IMR-90 (cell line): Measurements from ENCODE around the gene DVL2.

Experiments
- FOS ChIP-seq: fragments of 150-350 bp; IDR thresholded peaks from 2 replicates; pipeline ENCODE4 v1.6.1; 2016; ENCODE audit warnings: low read depth, low read length
- RCOR1 ChIP-seq: IDR thresholded peaks from 2 replicates; pipeline ENCODE4 v1.6.1; 2012; ENCODE audit warnings: mild to moderate bottlenecking, low read length, improper control_type of control experiment; ENCODE audit not compliant: insufficient replicate concordance
- RFX5 ChIP-seq: IDR thresholded peaks from 2 replicates; pipeline ENCODE4 v1.8.0; 2012; ENCODE audit warnings: low read depth, mild to moderate bottlenecking, low read length, moderate library complexity
- TF ChIP-seq, protein P1 (sequence below): conservative IDR thresholded peaks from 2 replicates; pipeline ENCODE4 v1.5.1; 2012; ENCODE audit warnings: mild to moderate bottlenecking, low read depth, low read length, improper control_type of control experiment

DNA sequence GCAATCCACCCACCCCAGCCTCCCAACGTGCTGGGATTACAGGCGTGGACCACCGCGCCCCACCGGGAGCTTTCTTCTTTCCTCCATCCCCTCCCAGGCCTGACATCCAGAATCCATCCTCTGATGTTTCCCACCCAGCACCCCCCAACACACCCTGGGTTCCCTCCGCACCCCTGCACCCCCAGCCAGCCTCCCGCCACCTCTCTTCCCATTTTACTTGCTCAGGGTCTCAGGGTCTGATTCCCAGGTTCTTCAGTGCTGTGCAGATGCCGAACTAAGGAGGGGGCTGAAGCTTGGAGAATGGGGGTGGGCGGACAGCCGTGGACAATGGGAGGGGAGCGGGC, 55.4 kb downstream of the DVL2 start:
- TF ChIP-seq FOS = no peak
- TF ChIP-seq, protein P1, sequence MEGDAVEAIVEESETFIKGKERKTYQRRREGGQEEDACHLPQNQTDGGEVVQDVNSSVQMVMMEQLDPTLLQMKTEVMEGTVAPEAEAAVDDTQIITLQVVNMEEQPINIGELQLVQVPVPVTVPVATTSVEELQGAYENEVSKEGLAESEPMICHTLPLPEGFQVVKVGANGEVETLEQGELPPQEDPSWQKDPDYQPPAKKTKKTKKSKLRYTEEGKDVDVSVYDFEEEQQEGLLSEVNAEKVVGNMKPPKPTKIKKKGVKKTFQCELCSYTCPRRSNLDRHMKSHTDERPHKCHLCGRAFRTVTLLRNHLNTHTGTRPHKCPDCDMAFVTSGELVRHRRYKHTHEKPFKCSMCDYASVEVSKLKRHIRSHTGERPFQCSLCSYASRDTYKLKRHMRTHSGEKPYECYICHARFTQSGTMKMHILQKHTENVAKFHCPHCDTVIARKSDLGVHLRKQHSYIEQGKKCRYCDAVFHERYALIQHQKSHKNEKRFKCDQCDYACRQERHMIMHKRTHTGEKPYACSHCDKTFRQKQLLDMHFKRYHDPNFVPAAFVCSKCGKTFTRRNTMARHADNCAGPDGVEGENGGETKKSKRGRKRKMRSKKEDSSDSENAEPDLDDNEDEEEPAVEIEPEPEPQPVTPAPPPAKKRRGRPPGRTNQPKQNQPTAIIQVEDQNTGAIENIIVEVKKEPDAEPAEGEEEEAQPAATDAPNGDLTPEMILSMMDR = no peak
- no peak for TF ChIP-seq RCOR1
- TF ChIP-seq RFX5 = no peak
